ENCODE data around the gene PARD6G.

DNA sequence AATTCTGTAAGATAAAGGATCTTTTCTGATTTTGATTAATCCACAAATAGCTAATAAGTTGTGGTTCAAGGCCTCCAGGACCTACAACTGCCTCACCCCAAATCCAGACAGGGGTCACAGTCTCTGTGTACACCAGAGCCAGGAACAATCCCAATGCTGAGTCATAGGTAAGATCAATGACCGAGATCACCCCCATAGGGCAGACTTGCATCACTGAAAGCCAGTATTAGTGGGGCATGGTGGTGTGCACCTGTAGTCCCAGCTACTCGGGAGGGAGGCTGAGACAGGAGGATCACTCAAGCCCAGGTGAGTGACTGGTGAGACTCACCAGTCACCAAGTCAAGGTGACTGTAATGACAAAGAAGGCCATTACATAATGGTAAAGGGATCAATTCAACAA, 12.9 kb downstream of the PARD6G start:
- TF ChIP-seq EZH2 (IDR thresholded peaks at IDR 0.05; ENCODE audit: low read depth, low read length, severe bottlenecking) (no peak), EP300 (IDR thresholded peaks at IDR 0.05; ENCODE audit: borderline replicate concordance in 1 of 2, low read depth in 2 of 2, low read length in 2 of 2) (no peak)
- TF ChIP-seq, protein P1, sequence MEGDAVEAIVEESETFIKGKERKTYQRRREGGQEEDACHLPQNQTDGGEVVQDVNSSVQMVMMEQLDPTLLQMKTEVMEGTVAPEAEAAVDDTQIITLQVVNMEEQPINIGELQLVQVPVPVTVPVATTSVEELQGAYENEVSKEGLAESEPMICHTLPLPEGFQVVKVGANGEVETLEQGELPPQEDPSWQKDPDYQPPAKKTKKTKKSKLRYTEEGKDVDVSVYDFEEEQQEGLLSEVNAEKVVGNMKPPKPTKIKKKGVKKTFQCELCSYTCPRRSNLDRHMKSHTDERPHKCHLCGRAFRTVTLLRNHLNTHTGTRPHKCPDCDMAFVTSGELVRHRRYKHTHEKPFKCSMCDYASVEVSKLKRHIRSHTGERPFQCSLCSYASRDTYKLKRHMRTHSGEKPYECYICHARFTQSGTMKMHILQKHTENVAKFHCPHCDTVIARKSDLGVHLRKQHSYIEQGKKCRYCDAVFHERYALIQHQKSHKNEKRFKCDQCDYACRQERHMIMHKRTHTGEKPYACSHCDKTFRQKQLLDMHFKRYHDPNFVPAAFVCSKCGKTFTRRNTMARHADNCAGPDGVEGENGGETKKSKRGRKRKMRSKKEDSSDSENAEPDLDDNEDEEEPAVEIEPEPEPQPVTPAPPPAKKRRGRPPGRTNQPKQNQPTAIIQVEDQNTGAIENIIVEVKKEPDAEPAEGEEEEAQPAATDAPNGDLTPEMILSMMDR (IDR thresholded peaks at IDR 0.05; ENCODE audit: control extremely low read depth in 1 of 3, insufficient read depth in 1 of 3, low read depth in 1 of 3, low read length in 3 of 3): no peak

Measured in H1 (cell line).